A673 (cell line): ENCODE data around the gene OR10AD1.

Experiments used
- CTCF ChIP-seq: fragments of 300-800, 200-600 bp; sonication (generic); conservative IDR thresholded peaks from 2 replicates; pipeline ENCODE4 v1.5.1; 2017; ENCODE audit warnings: low read depth, mild to moderate bottlenecking, antibody characterized with exemption, low read length, moderate library complexity, mixed read lengths
- EZH2 ChIP-seq: fragments of 200-600 bp; sonication (generic); IDR thresholded peaks from 2 replicates; pipeline ENCODE4 v1.6.1; 2017; ENCODE audit warnings: borderline replicate concordance, low read depth, mild to moderate bottlenecking, mixed read lengths, antibody characterized with exemption, low read length; ENCODE audit not compliant: poor library complexity, severe bottlenecking

DNA sequence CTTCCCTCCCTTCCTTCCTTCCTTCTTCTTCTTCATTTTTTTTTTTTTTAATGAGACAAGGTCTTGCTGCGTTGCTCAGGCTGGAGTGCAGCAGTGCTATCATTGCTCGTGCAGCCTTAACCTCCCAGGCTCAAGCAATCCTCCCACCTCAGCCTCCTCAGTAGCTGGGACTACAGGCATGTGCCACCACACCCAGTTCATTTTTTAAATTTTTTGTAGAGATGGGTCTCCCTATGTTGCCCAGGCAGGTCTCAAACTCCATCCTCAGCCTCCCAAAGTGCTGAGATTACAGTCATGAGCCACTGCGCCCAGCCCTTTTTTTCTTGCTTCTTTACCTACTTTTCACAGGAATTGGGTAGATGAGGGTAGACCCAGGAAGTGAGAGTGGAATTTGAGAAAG, 1.6 kb downstream of the OR10AD1 start:
- TF ChIP-seq CTCF = no peak
- TF ChIP-seq EZH2 = no peak
